Esophagus muscularis mucosa (tissue), 4 donors: ENCODE measurements around the gene KCNK16. TPM values are rescaled to one million over a fixed set of nuclear protein-coding genes. Genes with fewer than 3 reads are reported as not detected.
A peak's percentile ranks its signal among the peaks of the same experiment; 100 is the strongest.

ENCODE experiments used
- DNase-seq: peaks from one replicate; pipeline ENCODE4 v3.0.0-alpha.2; 2017; ENCODE audit errors: extremely low spot score
- H3K27ac ChIP-seq, 4 donors: fragments of 200-600 bp; sonication (generic); replicated peaks in 1 of 4; 1 replicate in 3 of 4; 2 replicates in 1 of 4; pipeline ENCODE4 v1.5.1; 2016 to 2019; ENCODE audit warnings: mild to moderate bottlenecking in 1 of 4
- H3K27me3 ChIP-seq, 4 donors: fragments of 200-600 bp; sonication (generic); one replicate each; pipeline versions ENCODE4 v1.5.1 to v1.6.0; 2016 to 2019
- H3K36me3 ChIP-seq, 4 donors: fragments of 200-600 bp; sonication (generic); one replicate each; pipeline ENCODE4 v1.5.1; 2016 to 2019
- H3K4me1 ChIP-seq, 4 donors: fragments of 200-600 bp; sonication (generic); one replicate each; pipeline ENCODE4 v1.5.1; 2016 to 2019
- H3K4me3 ChIP-seq, 4 donors: fragments of 200-600 bp; sonication (generic); 1 replicate in 2 of 4; 2 replicates in 2 of 4; pipeline ENCODE4 v1.5.1; 2016 to 2019; ENCODE audit warnings: mild to moderate bottlenecking in 4 of 4, moderate library complexity in 1 of 4
- H3K9me3 ChIP-seq, 4 donors: fragments of 200-600 bp; sonication (generic); 1 replicate in 3 of 4; 2 replicates in 1 of 4; pipeline ENCODE4 v1.5.1; 2016 to 2019
- EP300 ChIP-seq: sonication (generic); formaldehyde crosslinking; IDR thresholded peaks from one replicate; pipeline ENCODE4 v1.6.1; 2017; ENCODE audit warnings: antibody characterized with exemption
- POLR2A ChIP-seq: fragments of 450-650 bp; IDR thresholded peaks from one replicate; pipeline ENCODE4 v1.6.1; 2017; ENCODE audit warnings: antibody characterized with exemption, moderate library complexity, mild to moderate bottlenecking, low read depth
- POLR2AphosphoS5 ChIP-seq, 2 donors: sonication (generic); formaldehyde crosslinking; IDR thresholded peaks; one replicate each; pipeline ENCODE4 v1.6.1; 2017; ENCODE audit warnings: antibody characterized with exemption in 2 of 2
- WGBS: methylation state at CpG from one replicate; pipeline ENCODE4 v1.1.5; 2018; 5-methylcytosine and 5-hydroxymethylcytosine counted together
- intact Hi-C: fragments of 100-400 bp; cut with DNase I; formaldehyde crosslinking; loops from one replicate; pipeline ENCODE4 v1.15.1; 2023
- total RNA-seq, 4 donors: library from RNA; depleted of rRNA; stranded (reverse); fragments of >200 nt; gene quantifications; one replicate each; pipeline versions ENCODE4 v1.1.0 to v1.2.1, GENCODE V29; 2016
- TF ChIP-seq, protein P1 (sequence below), 3 experiments: fragments of 200-600 bp in 2 of 3; fragments of 450-650 bp in 1 of 3; sonication (generic) in 2 of 3; IDR thresholded peaks; one replicate each; pipeline ENCODE4 v1.5.1; 2017 to 2019; ENCODE audit warnings: antibody characterized with exemption in 3 of 3, mild to moderate bottlenecking in 2 of 3, moderate library complexity in 1 of 3

The KCNK16 gene
- total RNA-seq, 4 donors from 2014 or later, result not detected

- no peak for TF ChIP-seq EP300
- TF ChIP-seq POLR2A, result no peak
- Histone ChIP-seq H3K36me3 (no peaks in the 10 kb centered on the region), H3K27me3 (peaks cover 0 to 23% (median 0%) of the 10 kb centered on the region in 4 donors), H3K4me1 (peaks cover 4 to 15% (median 7%) of the 10 kb centered on the region in 4 donors), H3K27ac (peak overlapping the region in 1 of 4 donors; percentile 19), H3K9me3 (no peaks in the 10 kb centered on the region), H3K4me3 (no peak overlapping the region)
- 46% methylated on average over 5 of the region's 5 CpGs for WGBS
- intact Hi-C loops, result no loop called here
- DNase-seq, result no peak
These were observed 26.9 kb downstream of the KCNK16 start for GRCh38 chr6:39295611-39296011.

GRCh38 chr6:39294899-39295298 is 27.6 kb downstream of the KCNK16 start:
- peak overlapping the region in 1 of 4 donors; percentile 19 for H3K27ac ChIP-seq
- H3K36me3 ChIP-seq, result no peaks in the 10 kb centered on the region
- TF ChIP-seq, protein P1, sequence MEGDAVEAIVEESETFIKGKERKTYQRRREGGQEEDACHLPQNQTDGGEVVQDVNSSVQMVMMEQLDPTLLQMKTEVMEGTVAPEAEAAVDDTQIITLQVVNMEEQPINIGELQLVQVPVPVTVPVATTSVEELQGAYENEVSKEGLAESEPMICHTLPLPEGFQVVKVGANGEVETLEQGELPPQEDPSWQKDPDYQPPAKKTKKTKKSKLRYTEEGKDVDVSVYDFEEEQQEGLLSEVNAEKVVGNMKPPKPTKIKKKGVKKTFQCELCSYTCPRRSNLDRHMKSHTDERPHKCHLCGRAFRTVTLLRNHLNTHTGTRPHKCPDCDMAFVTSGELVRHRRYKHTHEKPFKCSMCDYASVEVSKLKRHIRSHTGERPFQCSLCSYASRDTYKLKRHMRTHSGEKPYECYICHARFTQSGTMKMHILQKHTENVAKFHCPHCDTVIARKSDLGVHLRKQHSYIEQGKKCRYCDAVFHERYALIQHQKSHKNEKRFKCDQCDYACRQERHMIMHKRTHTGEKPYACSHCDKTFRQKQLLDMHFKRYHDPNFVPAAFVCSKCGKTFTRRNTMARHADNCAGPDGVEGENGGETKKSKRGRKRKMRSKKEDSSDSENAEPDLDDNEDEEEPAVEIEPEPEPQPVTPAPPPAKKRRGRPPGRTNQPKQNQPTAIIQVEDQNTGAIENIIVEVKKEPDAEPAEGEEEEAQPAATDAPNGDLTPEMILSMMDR (IDR thresholded peaks at IDR 0.05), result no peak
- TF ChIP-seq EP300, result no peak
- TF ChIP-seq POLR2A, result no peak
- H3K9me3 ChIP-seq, result no peaks in the 10 kb centered on the region
- H3K27me3 ChIP-seq, result peaks cover 0 to 16% (median 0%) of the 10 kb centered on the region in 4 donors
- DNase-seq, result no peak
- peaks cover 4 to 15% (median 7%) of the 10 kb centered on the region in 4 donors for H3K4me1 ChIP-seq
- WGBS, result 74% methylated on average over 1 of the region's 1 CpG
- intact Hi-C loops, result no loop called here
- no peak overlapping the region for H3K4me3 ChIP-seq

- intact Hi-C loops, result no loop called here
- 74% methylated on average over 5 of the region's 5 CpGs for WGBS
- no peak overlapping the region for H3K4me3 ChIP-seq
- TF ChIP-seq EP300 (no peak), POLR2A (no peak), POLR2AphosphoS5 (IDR thresholded peaks at IDR 0.05) (no peak)
- TF ChIP-seq, protein P1 (IDR thresholded peaks at IDR 0.05), result no peak
- no peak for DNase-seq
- H3K27me3 ChIP-seq, result peaks cover 0 to 9% (median 0%) of the 10 kb centered on the region in 4 donors
- no peaks in the 10 kb centered on the region for H3K36me3 ChIP-seq
- no peaks in the 10 kb centered on the region for H3K9me3 ChIP-seq
- no peak overlapping the region for H3K27ac ChIP-seq
- H3K4me1 ChIP-seq, result peaks cover 4 to 15% (median 7%) of the 10 kb centered on the region in 4 donors
These were observed 28.4 kb downstream of the KCNK16 start for GRCh38 chr6:39294133-39294532.

- intact Hi-C loops, result no loop called here
- no peaks in the 10 kb centered on the region for H3K9me3 ChIP-seq
- no peak for DNase-seq
- TF ChIP-seq POLR2AphosphoS5 (IDR thresholded peaks at IDR 0.05), result no peak
- no peak for TF ChIP-seq POLR2A
- no peak for TF ChIP-seq EP300
- TF ChIP-seq, protein P1 (IDR thresholded peaks at IDR 0.05), result no peak
- 89% methylated on average over 5 of the region's 6 CpGs for WGBS
- peaks cover 0 to 6% (median 0%) of the 10 kb centered on the region in 4 donors for H3K27me3 ChIP-seq
- no peaks in the 10 kb centered on the region for H3K36me3 ChIP-seq
- peaks cover 4 to 15% (median 7%) of the 10 kb centered on the region in 4 donors for H3K4me1 ChIP-seq
- no peak overlapping the region for H3K27ac ChIP-seq
- H3K4me3 ChIP-seq, result no peak overlapping the region
These were observed 29.9 kb downstream of the KCNK16 start for GRCh38 chr6:39292637-39293036.

- no peak overlapping the region for H3K4me3 ChIP-seq
- DNase-seq, result no peak
- intact Hi-C loops, result no loop called here
- TF ChIP-seq EP300, result no peak
- no peak for TF ChIP-seq POLR2A
- no peak for TF ChIP-seq POLR2AphosphoS5 (IDR thresholded peaks at IDR 0.05)
- TF ChIP-seq, protein P1 (IDR thresholded peaks at IDR 0.05), result no peak
- H3K27me3 ChIP-seq, result no peaks in the 10 kb centered on the region
- H3K36me3 ChIP-seq, result no peaks in the 10 kb centered on the region
- H3K4me1 ChIP-seq, result no peaks in the 10 kb centered on the region
- H3K27ac ChIP-seq, result no peak overlapping the region
- H3K9me3 ChIP-seq, result no peaks in the 10 kb centered on the region
- WGBS, result 53% methylated on average over 2 of the region's 2 CpGs
These were observed 33.0 kb downstream of the KCNK16 start for GRCh38 chr6:39289490-39289889.
